Endothelial cell of umbilical vein (primary cell): Measurements from ENCODE around the gene RNF130. TPM values are rescaled to one million over a fixed set of nuclear protein-coding genes. Genes with fewer than 3 reads are reported as not detected.

Source experiments
- BruUV-seq: library from RNA; stranded (reverse); fragments of 400-500 nt; replicated peaks from 2 replicates; lab custom pipeline; 2021; lab: Mats Ljungman, UMichigan
- CTCF ChIA-PET: fragments of 300-600, 350-600 bp; sonication (Branson Sonifier 250); formaldehyde crosslinking; loops from one replicate; lab custom pipeline; 2021; ENCODE audit warnings: antibody characterized with exemption, inconsistent platforms; lab: Charles Lee
- POLR2A ChIA-PET: fragments of 300-600, 350-600 bp; sonication (Branson Sonifier 250); formaldehyde crosslinking; loops from one replicate; lab custom pipeline; 2021; ENCODE audit warnings: antibody characterized with exemption, inconsistent platforms; lab: Charles Lee
- DNase-seq: peaks from one replicate; pipeline ENCODE4 v3.0.0-alpha.2; 2011; ENCODE audit warnings: low read depth, low spot score
- FAIRE-seq: peaks from 2 replicates; lab custom pipeline; 2011; peaks lifted over from hg19 to GRCh38; lab: Jason Lieb, UNC
- H2AFZ ChIP-seq: 2 replicates; pipeline ENCODE4 v1.6.0; 2012; ENCODE audit warnings: low read depth, low read length, control low read depth, inconsistent platforms
- H3K27ac ChIP-seq: 2 replicates; pipeline ENCODE4 v1.5.1; 2011; ENCODE audit warnings: low read depth, mild to moderate bottlenecking, control low read depth, low read length, moderate library complexity; ENCODE audit not compliant: insufficient read depth
- H3K27me3 ChIP-seq, 2 experiments: 2 replicates each; pipeline versions ENCODE4 v1.6.0 to v1.6.1; 2011; ENCODE audit warnings: low read length in 2 of 2, mixed read lengths in 1 of 2; ENCODE audit not compliant: control insufficient read depth in 2 of 2, insufficient read depth in 2 of 2
- H3K36me3 ChIP-seq, 2 experiments: 2 replicates in 1 of 2; 3 replicates in 1 of 2; pipeline ENCODE4 v1.5.1; 2011; ENCODE audit warnings: low read length in 2 of 2, mild to moderate bottlenecking in 1 of 2, moderate library complexity in 1 of 2; ENCODE audit not compliant: control insufficient read depth in 2 of 2, insufficient read depth in 2 of 2; ENCODE audit errors: extremely low read depth in 1 of 2
- H3K4me1 ChIP-seq: 3 replicates; pipeline ENCODE4 v1.5.1; 2011; ENCODE audit warnings: mild to moderate bottlenecking, low read length; ENCODE audit not compliant: control insufficient read depth, insufficient read depth; ENCODE audit errors: extremely low read depth
- H3K4me2 ChIP-seq: 2 replicates; pipeline ENCODE4 v1.6.1; 2011; ENCODE audit warnings: low read length, control low read depth, mixed read lengths; ENCODE audit not compliant: insufficient read depth
- H3K4me3 ChIP-seq, 3 experiments: fragments of 200-600 bp in 1 of 3; sonication (generic), shearing (Covaris generic) in 1 of 3; replicated peaks in 1 of 3; 2 replicates each; pipeline ENCODE4 v1.5.1; 2011 to 2016; ENCODE audit warnings: control low read depth in 3 of 3, low read length in 3 of 3, mild to moderate bottlenecking in 2 of 3, inconsistent platforms in 1 of 3, low read depth in 1 of 3, moderate library complexity in 1 of 3; ENCODE audit not compliant: insufficient read depth in 1 of 3
- H3K79me2 ChIP-seq: 2 replicates; pipeline ENCODE4 v1.6.0; 2012; ENCODE audit warnings: low read length, inconsistent platforms; ENCODE audit not compliant: control insufficient read depth, insufficient read depth
- H3K9ac ChIP-seq: replicated peaks from 2 replicates; pipeline ENCODE3; 2011; ENCODE audit warnings: low read length, control low read depth; ENCODE audit not compliant: insufficient read depth; ENCODE audit errors: extremely low read depth
- H3K9me1 ChIP-seq: replicated peaks from 3 replicates; pipeline ENCODE4 v1.6.0; 2011; ENCODE audit warnings: mild to moderate bottlenecking, low read length; ENCODE audit not compliant: control insufficient read depth, insufficient read depth; ENCODE audit errors: extremely low read depth
- H3K9me3 ChIP-seq: replicated peaks from 2 replicates; pipeline ENCODE4 v1.5.1; 2012; ENCODE audit warnings: low read length, inconsistent platforms; ENCODE audit not compliant: control insufficient read depth, insufficient read depth
- H4K20me1 ChIP-seq: replicated peaks from 2 replicates; pipeline ENCODE3; 2011; ENCODE audit warnings: mild to moderate bottlenecking, low read length; ENCODE audit not compliant: control insufficient read depth, insufficient read depth; ENCODE audit errors: extremely low read depth
- GATA2 ChIP-seq: IDR thresholded peaks from 2 replicates; pipeline ENCODE4 v1.7.0; 2011; ENCODE audit warnings: low read depth, mild to moderate bottlenecking, moderate library complexity, mixed read lengths, low read length; ENCODE audit not compliant: insufficient read length, insufficient read depth
- JUN ChIP-seq: IDR thresholded peaks from 2 replicates; pipeline ENCODE4 v1.6.1; 2011; ENCODE audit warnings: borderline replicate concordance, low read depth; ENCODE audit not compliant: insufficient read length, insufficient read depth
- POLR2AphosphoS5 ChIP-seq: IDR thresholded peaks from 2 replicates; pipeline ENCODE4 v1.6.1; 2012; ENCODE audit warnings: low read depth, mild to moderate bottlenecking, control low read depth, low read length, moderate library complexity; ENCODE audit not compliant: insufficient read depth
- dilution Hi-C: fragments of 300-500 bp; cut with MboI; formaldehyde crosslinking; loops from one replicate; pipeline ENCODE4 v1.15.0; 2019; ENCODE audit warnings: low sequenced_read_pairs; ENCODE audit not compliant: extremely low pct_ligation_motif_present
- intact Hi-C: fragments of 100-400 bp; cut with micrococcal nuclease; formaldehyde crosslinking; loops from one replicate; pipeline ENCODE4 v1.10.0; 2022
- polyA plus RNA-seq, 4 experiments: library from polyadenylated mRNA; depleted of rRNA in 3 of 4; stranded (reverse) in 3 of 4; unstranded in 1 of 4; fragments of >200 nt; gene quantifications; 2 replicates each; pipeline versions ENCODE4 v1.2.1 to v1.2.3, GENCODE V29; 2011 to 2012; ENCODE audit warnings: missing spikeins in 1 of 4
- total RNA-seq: library from RNA; stranded (reverse); gene quantifications from 2 replicates; pipeline ENCODE4 v1.2.3, GENCODE V29; 2021
- TF ChIP-seq, protein P1 (sequence below), 2 donors: IDR thresholded peaks; 1 replicate in 1 of 2; 2 replicates in 1 of 2; pipeline ENCODE4 v1.5.1; 2011; ENCODE audit warnings: low read length in 2 of 2, mild to moderate bottlenecking in 2 of 2, moderate library complexity in 2 of 2, control low read depth in 1 of 2, inconsistent platforms in 1 of 2, low read depth in 1 of 2; ENCODE audit not compliant: insufficient read depth in 1 of 2; ENCODE audit errors: extremely low read depth in 1 of 2
- TF ChIP-seq, protein P2 (sequence below): IDR thresholded peaks from 2 replicates; pipeline ENCODE4 v1.6.1; 2011; ENCODE audit not compliant: insufficient read depth, insufficient read length

Gene RNF130
- total and polyA plus RNA-seq, 2 donors (not counting 3 experiments of a cell fraction or from before 2014, with no cell fraction given) = 43.0 to 43.1 TPM

DNA sequence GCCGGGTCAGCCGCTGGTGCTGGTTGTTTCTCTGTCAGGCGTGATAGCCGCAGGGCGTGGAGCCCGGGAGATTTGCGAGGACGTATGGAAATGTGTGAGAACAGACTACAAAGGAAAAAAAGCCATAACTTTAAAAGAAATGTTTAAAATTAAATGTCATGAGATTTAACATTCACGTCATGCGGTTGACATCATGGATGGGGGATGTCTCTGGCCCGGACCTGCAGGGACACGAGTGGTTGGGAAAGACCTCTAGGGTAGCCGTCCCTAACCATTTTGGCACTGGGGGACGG, 643 bp upstream of the RNF130 start:
- Histone ChIP-seq H3K27me3 (peaks cover 0 to 5% of the 10 kb centered on the region in 2 experiments), H3K9me3 (no peaks in the 10 kb centered on the region), H3K79me2 (peaks cover 10% of the 10 kb centered on the region), H3K4me3 (no peak overlapping the region), H3K4me1 (peaks cover 8% of the 10 kb centered on the region), H4K20me1 (no peaks in the 10 kb centered on the region), H3K4me2 (no peak overlapping the region), H3K9ac (no peak overlapping the region), H3K27ac (no peak overlapping the region), H2AFZ (no peak overlapping the region), H3K9me1 (no peaks in the 10 kb centered on the region), H3K36me3 (no peaks in the 10 kb centered on the region)
- POLR2A ChIA-PET = no interaction called here
- CTCF ChIA-PET = no interaction called here
- BruUV-seq = no TSS peak
- intact Hi-C loops = loop anchor here (1.0 to 5.0 kb wide), 5 partner anchors 46 to 270 kb away; partner anchors contain the start of genes MRNIP and SQSTM1
- FAIRE-seq (no peak), DNase-seq (no peak)
- dilution Hi-C loops = no loop called here
- TF ChIP-seq, protein P1, sequence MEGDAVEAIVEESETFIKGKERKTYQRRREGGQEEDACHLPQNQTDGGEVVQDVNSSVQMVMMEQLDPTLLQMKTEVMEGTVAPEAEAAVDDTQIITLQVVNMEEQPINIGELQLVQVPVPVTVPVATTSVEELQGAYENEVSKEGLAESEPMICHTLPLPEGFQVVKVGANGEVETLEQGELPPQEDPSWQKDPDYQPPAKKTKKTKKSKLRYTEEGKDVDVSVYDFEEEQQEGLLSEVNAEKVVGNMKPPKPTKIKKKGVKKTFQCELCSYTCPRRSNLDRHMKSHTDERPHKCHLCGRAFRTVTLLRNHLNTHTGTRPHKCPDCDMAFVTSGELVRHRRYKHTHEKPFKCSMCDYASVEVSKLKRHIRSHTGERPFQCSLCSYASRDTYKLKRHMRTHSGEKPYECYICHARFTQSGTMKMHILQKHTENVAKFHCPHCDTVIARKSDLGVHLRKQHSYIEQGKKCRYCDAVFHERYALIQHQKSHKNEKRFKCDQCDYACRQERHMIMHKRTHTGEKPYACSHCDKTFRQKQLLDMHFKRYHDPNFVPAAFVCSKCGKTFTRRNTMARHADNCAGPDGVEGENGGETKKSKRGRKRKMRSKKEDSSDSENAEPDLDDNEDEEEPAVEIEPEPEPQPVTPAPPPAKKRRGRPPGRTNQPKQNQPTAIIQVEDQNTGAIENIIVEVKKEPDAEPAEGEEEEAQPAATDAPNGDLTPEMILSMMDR (IDR thresholded peaks at IDR 0.05; ENCODE audit: extremely low read depth in 1 of 2, insufficient read depth in 1 of 2, low read depth in 1 of 2, low read length in 2 of 2) = no peak
- TF ChIP-seq GATA2 (no peak), JUN (no peak), POLR2AphosphoS5 (no peak)
- TF ChIP-seq, protein P2, sequence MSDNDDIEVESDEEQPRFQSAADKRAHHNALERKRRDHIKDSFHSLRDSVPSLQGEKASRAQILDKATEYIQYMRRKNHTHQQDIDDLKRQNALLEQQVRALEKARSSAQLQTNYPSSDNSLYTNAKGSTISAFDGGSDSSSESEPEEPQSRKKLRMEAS = no peak
